NCI-H526 treated with DMSO at 0.1 percent for 48 hours (cell line): ENCODE measurements around the gene SLCO2B1.

Source experiments
- DNase-seq: peaks from one replicate; lab custom pipeline; 2025; lab: John Stamatoyannopoulos, UW

Gene SLCO2B1

GRCh38 chr11:75161506-75162095 is 10.7 kb downstream of the SLCO2B1 start:
- no peak for DNase-seq

DNA sequence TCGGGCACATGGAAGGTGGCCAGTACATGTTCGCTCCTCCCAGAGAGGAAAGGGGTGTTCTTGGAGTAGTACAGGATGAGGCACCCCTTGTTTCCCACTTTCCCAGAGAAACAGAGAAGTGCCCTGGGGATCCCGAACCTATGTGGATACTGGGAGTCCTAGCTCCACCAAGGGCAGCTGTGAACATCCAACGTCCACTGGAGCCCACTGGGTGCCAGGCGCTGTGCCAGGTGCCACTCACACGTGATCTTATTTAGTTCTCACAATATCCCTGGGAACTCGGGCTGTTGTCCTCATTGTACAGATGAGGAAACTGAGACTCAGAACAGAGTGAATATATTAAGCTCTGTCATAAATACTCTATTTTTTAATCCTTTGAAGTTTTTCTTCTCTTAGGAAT is 12.0 kb downstream of the SLCO2B1 start:
- DNase-seq: no peak

DNA sequence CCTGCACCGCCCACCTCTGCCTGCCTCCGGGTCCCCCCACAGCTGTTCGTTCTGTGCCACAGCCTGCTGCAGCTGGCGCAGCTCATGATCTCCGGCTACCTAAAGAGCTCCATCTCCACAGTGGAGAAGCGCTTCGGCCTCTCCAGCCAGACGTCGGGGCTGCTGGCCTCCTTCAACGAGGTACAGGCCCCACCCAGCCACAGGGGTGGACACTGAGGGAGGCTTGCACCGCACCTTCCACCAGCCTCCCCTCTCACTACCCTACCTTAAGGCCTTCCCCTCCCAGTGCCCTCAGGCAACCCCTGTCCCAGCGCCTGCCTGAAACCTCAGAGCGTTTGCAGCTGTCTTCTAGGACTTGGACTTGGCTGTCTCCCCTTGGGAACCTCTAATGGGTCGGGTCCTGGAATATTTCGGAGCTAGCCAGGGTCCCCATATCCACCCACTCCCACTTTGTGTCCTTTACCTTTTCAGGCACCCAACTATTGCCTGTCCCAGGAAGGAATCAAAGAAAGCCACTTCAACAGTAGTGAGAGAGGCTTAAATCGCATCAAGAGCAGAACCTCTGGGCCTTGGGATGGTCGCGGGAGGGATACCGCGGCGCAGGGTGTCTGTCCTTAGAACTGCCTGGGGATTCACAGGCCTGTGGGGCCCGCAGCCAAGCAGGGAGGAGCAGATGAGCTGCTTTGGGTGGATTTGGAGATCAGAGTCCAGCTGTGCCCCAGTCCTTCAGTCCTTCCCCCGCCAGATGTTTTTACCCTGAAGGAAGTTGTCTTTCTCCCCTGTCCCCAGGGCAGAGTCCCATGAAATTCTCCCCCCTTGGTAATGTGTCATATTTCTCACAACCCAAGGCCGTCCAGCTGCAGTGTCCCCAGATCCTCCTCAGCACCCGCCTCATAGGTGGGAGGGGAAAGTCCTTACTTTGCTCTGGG is 13.3 kb downstream of the SLCO2B1 start:
- DNase-seq: no peak

DNA sequence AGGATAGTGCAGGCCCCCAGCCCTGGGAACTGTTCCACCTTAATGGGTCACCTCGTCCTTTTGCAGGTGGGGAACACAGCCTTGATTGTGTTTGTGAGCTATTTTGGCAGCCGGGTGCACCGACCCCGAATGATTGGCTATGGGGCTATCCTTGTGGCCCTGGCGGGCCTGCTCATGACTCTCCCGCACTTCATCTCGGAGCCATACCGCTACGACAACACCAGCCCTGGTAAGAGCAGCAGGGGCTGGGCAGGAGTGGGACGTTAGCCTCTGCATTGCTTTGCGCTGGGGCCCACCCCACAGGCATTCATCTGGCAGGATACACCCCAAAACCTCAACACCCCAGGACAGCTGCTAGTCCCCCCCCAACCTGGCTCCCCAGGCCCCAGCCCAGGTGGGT is 14.8 kb downstream of the SLCO2B1 start:
- DNase-seq: no peak

- no peak for DNase-seq
Observed at GRCh38 chr11:75166791-75167190, 15.9 kb downstream of the SLCO2B1 start.

- no peak for DNase-seq
Observed at GRCh38 chr11:75167617-75168016, 16.7 kb downstream of the SLCO2B1 start.

DNA sequence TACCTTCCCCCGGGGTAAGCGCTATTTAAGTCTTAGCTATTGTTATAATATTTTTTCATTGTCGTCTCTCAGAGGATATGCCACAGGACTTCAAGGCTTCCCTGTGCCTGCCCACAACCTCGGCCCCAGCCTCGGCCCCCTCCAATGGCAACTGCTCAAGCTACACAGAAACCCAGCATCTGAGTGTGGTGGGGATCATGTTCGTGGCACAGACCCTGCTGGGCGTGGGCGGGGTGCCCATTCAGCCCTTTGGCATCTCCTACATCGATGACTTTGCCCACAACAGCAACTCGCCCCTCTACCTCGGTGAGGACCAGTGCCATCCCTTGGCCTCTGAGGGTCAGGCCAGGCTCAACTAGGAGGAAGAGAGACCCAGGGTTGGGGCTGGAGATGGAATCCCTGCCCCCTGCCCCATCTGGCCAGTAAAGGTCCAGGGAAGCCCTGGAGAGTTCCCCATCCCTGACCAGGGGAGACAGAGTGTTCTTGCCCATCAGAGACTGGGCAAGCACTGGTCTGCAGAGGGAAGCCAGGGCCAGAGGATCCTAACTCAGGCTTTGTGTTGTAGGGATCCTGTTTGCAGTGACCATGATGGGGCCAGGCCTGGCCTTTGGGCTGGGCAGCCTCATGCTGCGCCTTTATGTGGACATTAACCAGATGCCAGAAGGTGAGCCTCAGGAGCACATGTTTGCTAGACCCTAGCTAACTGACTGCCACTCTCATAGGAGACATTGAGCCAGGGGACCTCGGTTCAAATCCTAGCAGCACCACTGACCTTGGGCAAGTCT is 18.4 kb downstream of the SLCO2B1 start:
- DNase-seq: no peak

DNA sequence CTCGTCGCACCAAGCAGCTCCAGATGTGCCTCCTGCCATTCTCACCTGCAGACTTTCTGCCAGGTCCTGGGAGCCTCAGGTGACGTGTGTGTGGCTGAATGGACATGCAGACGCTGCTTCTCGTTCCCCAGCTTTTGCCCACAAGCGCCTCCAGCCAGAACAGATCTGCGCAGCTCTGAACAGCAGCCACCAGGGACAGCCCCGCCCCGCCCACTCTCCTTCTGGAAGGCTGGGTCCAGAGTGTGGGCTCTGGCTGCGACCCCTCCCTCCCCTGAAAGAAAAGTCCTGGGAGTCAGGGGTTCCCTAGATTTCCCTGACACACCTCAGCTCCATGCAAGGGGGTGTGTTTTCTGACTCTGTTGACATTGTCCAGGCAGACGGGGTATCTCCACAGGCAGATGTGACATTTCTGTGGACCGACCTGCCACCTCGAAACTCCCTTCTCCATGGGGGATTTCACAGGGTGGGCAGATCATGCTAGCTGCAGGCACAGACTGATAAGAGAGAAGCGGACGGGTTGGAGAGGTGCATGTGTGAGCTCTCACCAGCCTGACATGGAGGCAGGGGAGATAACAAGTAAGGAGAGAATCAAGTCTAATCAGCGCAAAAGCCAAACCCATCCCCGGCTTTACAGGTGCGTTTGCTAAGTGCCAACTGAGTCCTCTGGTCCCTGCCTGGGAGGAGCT is 19.8 kb downstream of the SLCO2B1 start:
- no peak for DNase-seq

DNA sequence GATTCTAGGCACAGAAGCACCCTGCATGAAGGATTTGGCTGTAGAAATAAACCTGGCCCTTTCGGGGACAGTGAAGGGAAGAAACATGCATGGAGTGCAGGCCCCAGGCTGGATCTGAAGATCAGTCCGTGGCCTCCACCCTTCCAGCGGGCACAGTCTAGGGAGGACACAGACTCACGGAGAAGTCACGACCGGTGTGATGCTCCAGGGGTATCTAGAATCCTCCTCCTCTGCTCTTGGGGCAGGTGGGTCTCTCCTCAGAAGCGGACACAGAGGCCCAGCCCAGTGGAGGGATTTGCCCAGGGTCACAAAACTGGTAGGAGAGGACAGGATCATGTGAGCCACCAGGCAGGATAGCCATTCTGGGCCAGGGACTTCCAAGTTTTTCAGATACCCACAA is 22.4 kb downstream of the SLCO2B1 start:
- DNase-seq: no peak

DNA sequence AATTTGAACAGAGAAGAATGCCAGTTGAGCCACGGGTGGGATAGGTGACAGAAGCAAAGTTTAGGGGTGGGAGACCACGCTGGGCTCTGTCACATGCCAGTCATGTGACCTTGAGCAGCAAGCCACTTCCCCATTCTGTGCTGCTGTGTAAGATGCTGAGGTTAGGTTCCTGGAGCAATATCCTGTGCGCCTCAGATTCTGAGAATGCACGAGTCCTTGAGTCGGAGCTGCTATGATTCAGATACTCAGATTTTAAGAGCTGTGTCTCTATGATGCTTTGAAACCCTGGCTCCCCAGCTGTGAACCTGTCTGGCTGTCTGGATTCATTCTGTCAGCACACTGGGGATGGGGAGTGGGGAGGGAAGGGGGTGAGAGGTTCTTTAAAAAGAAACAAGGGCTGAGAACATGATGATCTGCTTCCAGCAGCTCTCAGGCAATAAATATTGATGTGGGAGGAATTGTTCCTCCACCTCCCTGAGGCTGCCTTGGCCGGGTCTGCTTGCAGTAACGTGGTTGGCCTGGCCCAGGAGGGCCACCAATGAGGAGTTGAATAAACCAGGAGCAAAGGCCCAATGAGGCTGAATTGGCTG is 24.0 kb downstream of the SLCO2B1 start:
- no peak for DNase-seq

- no peak for DNase-seq
Observed at GRCh38 chr11:75182664-75183063, 31.8 kb downstream of the SLCO2B1 start.

DNA sequence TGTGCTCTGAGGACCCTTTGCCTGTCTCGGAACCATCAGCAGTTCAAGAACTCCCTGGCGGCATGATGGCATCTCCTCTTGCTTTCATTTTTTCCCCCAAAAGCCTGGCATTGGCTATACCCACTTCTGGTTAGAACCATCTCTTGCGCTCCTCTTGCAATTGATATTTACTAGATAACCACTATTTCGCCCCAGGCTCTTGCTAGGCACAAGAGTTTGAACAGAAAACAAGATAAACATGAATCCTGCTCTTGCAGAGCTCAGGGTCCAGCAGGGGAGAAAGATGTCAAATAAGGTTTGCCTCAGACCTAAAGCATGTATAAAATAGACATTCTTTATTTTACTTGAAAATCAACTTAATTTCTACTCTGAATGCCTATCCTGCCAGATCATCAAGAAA is 33.1 kb downstream of the SLCO2B1 start:
- DNase-seq: no peak

DNA sequence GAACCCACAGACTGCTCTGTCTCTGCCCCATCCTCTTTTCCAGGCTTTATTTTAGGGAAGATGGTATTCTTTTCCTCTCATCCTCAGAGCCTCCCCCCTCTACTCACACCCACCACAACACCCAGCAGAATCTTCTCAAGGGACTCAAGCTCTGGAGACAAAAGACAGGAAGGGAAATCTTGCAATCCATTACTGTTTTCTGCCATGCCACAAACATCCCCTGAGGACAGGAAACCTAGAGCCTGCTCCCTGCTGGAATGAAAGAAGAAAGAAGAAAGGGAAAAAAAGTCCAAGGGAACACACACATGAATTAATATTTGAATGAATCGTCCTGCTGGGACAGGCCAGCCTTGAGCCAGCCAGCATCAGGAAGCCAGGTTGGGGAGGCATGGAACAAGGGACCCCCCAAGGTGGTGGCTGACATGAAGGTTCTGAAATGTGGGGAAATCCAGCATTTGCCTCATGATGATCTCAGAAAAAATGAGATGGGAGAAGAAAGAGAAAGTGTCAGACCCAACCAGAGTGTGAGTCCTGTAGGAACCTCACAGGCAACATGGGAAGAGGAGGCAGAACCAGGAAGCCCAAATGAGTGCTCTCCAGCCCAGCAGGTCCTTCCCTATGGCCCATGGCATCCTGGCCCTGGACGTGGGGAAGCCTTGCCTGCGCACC is 34.0 kb downstream of the SLCO2B1 start:
- DNase-seq: no peak

- DNase-seq: no peak
Observed at GRCh38 chr11:75185866-75186265, 35.0 kb downstream of the SLCO2B1 start.

GRCh38 chr11:75186999-75187398 is 36.1 kb downstream of the SLCO2B1 start:
- no peak for DNase-seq

- DNase-seq: no peak
Observed at GRCh38 chr11:75188671-75189070, 37.8 kb downstream of the SLCO2B1 start.

GRCh38 chr11:75189108-75189507 is 38.2 kb downstream of the SLCO2B1 start:
- no peak for DNase-seq

- no peak for DNase-seq
Observed at GRCh38 chr11:75189911-75190310, 39.0 kb downstream of the SLCO2B1 start.

- no peak for DNase-seq
Observed at GRCh38 chr11:75190652-75191329, 39.9 kb downstream of the SLCO2B1 start.

GRCh38 chr11:75191330-75191717 is 40.4 kb downstream of the SLCO2B1 start:
- DNase-seq: no peak

DNA sequence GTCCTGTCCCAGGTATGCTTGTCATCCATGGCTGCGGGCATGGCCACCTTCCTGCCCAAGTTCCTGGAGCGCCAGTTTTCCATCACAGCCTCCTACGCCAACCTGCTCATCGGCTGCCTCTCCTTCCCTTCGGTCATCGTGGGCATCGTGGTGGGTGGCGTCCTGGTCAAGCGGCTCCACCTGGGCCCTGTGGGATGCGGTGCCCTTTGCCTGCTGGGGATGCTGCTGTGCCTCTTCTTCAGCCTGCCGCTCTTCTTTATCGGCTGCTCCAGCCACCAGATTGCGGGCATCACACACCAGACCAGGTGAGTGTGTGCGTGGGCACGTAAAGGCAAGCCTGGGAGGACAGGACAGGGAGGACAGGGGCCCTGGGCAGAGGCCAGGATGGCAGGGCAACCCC is 42.4 kb downstream of the SLCO2B1 start:
- DNase-seq: no peak
